Measurements from ENCODE around the gene ITM2B.
"Not testable (repeated sequence)": the region's sequence is repeated elsewhere in the genome, so short reads cannot be mapped to it uniquely, and the experiment has no call there.

ITM2B gene

GRCh38 chr13:48233046-48233888 lies at the start of gene ITM2B:
Gene ITM2B (plus strand): TSS chr13:48233206. CDS start chr13:48233361, 155 bp downstream.
- peak; percentile 65 for DNase-seq

- DNase-seq, result no peak
Observed at GRCh38 chr13:48184260-48184659, 48.7 kb upstream of the ITM2B start.

DNA sequence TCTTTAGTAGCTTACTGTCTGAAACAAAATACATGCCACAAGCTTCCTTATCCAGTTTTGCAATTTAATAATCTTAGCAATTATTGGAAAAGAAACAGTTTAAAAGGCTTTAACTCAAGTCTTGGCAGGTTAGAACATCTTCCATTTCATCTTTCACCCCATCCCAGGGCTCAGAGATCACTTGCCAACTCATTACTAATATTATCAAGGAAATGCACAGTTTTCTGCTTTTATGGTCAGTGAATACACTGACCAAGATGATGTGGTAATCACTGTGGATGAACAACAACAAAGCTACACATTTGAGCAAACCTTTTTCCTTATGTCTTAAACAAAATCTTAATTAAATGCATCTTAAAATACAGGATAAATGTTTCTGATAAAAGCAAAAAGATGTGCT lies 48.0 kb upstream of the ITM2B start:
- no peak for DNase-seq

- no peak for DNase-seq
Observed at GRCh38 chr13:48186722-48187121, 46.3 kb upstream of the ITM2B start.

DNA sequence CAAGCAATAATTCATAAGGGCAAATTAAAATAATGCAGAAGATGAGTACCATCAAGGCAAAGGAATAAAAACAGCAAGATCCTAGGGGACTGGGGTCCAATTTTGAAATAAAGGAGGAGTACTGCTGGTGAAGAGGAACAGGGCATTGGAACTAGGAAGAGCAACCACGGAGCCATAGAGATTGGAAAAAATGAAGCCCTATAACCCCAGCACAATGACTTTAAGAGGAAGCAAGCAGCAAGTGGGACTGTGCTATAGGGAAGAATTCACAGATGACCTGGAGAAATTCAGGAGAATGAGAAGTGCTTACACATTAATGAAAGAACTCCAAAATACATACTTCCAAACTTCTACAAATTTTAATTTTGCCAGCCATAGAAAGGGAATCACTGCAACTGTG lies 44.9 kb upstream of the ITM2B start:
- DNase-seq, result no peak

GRCh38 chr13:48188601-48189000 lies 44.4 kb upstream of the ITM2B start:
- DNase-seq, result no peak

DNA sequence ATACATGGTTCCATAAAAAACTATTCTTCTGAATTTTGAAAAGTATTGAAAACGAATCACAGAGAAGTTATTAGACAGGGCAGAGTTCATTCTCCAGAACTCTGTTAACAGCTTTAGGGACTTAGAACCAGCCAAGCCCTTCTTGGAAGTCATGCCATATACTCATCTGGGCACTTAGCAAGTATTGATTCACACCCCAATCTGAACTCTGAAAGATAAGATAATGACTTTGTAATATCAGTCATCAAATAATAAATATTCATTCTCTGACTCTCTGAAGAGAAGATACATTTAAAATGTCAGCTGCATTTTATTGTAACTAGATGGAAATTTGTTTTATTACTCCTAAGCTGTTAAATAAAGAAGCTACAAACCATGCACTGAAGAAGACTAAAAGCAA lies 43.8 kb upstream of the ITM2B start:
- no peak for DNase-seq

GRCh38 chr13:48192411-48192935 lies 40.5 kb upstream of the ITM2B start:
- DNase-seq, result no peak

GRCh38 chr13:48194379-48194754 lies 38.6 kb upstream of the ITM2B start:
- no peak for DNase-seq

- DNase-seq, result no peak
Observed at GRCh38 chr13:48199404-48199946, 33.5 kb upstream of the ITM2B start.

DNA sequence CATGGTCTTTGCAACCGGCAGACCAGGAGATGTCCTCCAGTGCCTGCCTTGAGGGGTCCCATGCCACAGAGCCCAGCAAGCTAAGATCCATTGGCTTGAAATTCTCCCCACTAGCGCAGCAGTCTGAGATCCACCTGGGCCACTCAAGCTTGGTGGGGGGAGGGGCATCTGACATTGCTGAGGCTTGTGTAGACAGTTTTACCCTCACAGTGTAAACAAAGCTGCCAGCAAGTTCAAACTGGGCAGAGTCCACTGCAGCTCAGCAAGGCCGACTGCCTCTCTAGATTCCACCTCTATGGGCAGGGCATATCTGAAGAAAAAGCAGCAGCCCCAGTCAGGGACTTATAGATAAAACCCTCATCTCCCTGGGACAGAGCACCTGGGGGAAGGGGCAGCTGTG lies 32.0 kb upstream of the ITM2B start:
- DNase-seq, result no peak

GRCh38 chr13:48207207-48207606 lies 25.8 kb upstream of the ITM2B start:
- not testable (repeated sequence) for DNase-seq

GRCh38 chr13:48210178-48210577 lies 22.8 kb upstream of the ITM2B start:
- DNase-seq, result no peak

DNA sequence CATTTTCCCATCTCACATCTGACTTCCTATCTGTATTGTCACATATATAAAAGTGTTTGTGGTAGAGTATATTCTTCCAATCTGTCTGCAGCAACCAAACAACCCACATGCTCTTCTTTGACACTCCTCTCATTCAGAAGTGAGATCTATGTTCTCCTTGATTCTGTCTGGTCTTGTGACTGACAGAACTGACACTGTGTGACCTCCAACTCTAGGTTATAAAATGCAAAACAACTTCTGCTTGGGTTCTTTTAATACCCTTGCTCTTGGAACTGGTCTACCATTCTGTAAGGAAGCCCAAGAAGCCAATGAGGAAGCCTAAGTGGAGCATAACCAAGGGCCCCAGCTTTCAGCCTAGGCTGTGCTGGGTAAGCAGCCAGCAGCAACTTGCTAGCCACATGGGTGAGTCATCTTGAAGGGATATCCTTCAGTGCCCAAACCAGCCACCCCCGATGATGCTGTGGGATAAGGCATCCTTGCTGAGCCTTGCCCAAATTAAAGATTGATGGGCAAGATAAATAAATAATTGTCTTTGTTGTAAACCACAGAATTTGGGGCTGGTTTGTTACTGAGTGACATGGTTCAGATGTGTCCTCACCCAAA lies 18.4 kb upstream of the ITM2B start:
- DNase-seq, result no peak

- not testable (repeated sequence) for DNase-seq
Observed at GRCh38 chr13:48215511-48216203, 17.3 kb upstream of the ITM2B start.

DNA sequence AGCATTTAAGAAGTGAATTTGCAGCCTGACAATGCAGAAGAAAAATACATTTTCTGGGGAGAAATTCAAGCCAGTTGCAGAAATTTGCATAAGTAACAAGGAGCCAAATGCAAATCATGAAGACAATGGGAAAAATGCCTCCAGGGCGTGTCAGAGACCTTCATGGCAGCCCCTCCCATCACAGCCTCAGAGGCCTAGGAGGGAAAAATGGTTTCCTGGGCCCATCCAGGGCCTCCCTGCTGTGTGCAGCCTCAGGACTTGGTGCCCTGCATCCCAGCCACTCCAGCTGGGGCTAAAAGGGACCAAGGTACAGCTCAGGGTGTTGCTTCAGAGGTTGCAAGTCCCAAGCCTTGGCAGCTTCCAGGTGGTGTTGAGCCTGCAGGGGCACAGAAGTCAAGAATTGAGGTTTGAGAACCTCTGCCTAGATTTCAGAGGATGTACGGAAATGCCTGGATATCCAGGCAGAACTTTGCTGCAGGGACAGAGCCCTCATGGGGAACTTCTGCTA lies 16.7 kb upstream of the ITM2B start:
- DNase-seq, result no peak

- no peak for DNase-seq
Observed at GRCh38 chr13:48220592-48220980, 12.4 kb upstream of the ITM2B start.

DNA sequence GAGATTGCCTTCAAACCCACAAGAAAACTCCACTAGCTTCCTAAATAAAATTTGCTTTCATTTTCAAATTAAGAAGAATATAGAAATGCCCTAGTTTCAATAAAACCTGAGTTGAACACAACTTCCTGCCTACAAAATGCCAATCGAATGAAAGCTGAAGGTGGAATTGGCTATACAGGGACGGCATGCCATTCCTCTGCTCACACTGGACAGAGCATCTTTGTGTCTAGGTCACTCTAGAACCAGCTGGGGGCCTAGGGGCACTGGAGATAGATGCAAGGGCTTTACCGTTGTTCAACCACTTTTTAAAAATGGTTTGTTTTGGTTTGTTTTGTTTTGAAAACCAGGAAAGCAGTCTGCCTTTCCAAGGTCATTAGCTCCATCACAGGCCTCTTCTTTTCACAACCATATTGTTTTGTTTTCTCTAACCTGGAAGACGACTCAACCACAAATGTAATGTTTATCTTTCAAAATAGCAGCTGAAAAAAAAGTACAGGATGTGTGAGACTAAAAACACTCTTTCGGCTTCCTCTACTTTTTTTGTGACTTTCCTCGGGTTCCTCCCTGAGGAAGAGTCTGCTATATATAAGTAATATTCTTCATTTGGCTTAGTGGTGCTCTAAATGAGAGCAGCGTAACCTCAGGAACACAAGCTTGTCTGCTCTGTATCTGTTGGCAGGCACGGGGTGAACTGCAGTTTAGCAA lies 11.9 kb upstream of the ITM2B start:
- DNase-seq, result no peak

DNA sequence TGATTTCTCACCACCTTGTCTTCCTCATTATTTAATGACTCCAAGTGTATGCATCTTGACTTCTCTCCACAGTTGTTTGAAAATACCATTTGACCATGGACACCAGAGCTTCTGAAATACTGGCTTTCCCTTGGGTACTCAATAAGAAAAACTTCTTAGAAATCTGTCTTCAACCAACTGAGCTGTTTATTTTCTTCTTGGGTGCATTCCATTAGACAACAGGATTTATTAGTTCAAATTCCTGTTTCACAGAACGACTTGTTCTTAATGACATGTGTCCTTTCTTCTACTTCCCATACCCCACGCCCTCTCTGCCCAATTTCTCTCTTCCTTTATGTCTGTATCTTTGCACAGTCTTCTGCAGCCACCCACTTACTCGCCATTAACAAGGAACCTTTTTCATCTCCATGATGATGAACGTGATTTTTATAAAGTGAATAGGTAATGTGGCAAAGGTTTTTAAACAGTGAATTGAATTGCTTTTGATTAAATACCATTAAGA lies 11.3 kb upstream of the ITM2B start:
- no peak for DNase-seq

- DNase-seq, result no peak
Observed at GRCh38 chr13:48222358-48223301, 10.4 kb upstream of the ITM2B start.

- no peak for DNase-seq
Observed at GRCh38 chr13:48224701-48225100, 8.3 kb upstream of the ITM2B start.

All from NCI-H1105 treated with DMSO at 0.1 percent for 48 hours (cell line).